SU-DHL-6 (cell line): Measurements from ENCODE around the gene LRIG1.

Experiments used
- H2AFZ ChIP-seq: fragments of 200-600 bp; sonication (generic); 2 replicates; pipeline ENCODE4 v1.6.1; 2014; ENCODE audit warnings: low read depth, mild to moderate bottlenecking, moderate library complexity, mixed read lengths, antibody characterized with exemption, low read length; ENCODE audit not compliant: severe bottlenecking
- H3F3A ChIP-seq: fragments of 200-600 bp; shearing (Covaris generic); 2 replicates; pipeline ENCODE4 v1.6.0; 2016; ENCODE audit warnings: antibody characterized with exemption, mild to moderate bottlenecking; ENCODE audit not compliant: insufficient read depth
- H3K27ac ChIP-seq: fragments of 200-600 bp; sonication (generic); 2 replicates; pipeline ENCODE4 v1.5.1; 2016; ENCODE audit warnings: low read depth, mild to moderate bottlenecking, low read length, moderate library complexity, mixed read lengths
- H3K27me3 ChIP-seq: fragments of 200-600 bp; sonication (generic), shearing (Covaris generic); 2 replicates; pipeline ENCODE4 v1.6.0; 2014; ENCODE audit warnings: mild to moderate bottlenecking, low read length
- H3K36me3 ChIP-seq: fragments of 200-600 bp; sonication (generic); 2 replicates; pipeline ENCODE4 v1.6.1; 2014; ENCODE audit warnings: mild to moderate bottlenecking, low read length, mixed read lengths
- H3K4me2 ChIP-seq: fragments of 300-600, 200-600 bp; shearing (Covaris generic), sonication (generic); 2 replicates; pipeline ENCODE4 v1.6.0; 2014; ENCODE audit warnings: low read length, low read depth, mild to moderate bottlenecking; ENCODE audit not compliant: poor library complexity, severe bottlenecking
- H3K4me3 ChIP-seq: fragments of 200-600 bp; sonication (generic); 2 replicates; pipeline ENCODE4 v1.5.1; 2014; ENCODE audit warnings: antibody characterized with exemption, low read length, mild to moderate bottlenecking, mixed read lengths; ENCODE audit not compliant: insufficient read depth, poor library complexity, severe bottlenecking
- H3K79me2 ChIP-seq: fragments of 200-600 bp; sonication (generic); 2 replicates; pipeline ENCODE4 v1.6.1; 2014; ENCODE audit warnings: mild to moderate bottlenecking, low read length, moderate library complexity; ENCODE audit not compliant: insufficient read depth
- H3K9ac ChIP-seq: fragments of 200-600 bp; sonication (generic); 2 replicates; pipeline ENCODE4 v1.7.0; 2014; ENCODE audit warnings: mild to moderate bottlenecking, low read length
- H3K9me2 ChIP-seq: fragments of 200-600 bp; sonication (generic); replicated peaks from 2 replicates; pipeline ENCODE4 v1.6.1; 2014; ENCODE audit warnings: low read length; ENCODE audit not compliant: insufficient read depth
- H3K9me3 ChIP-seq: fragments of 200-600 bp; sonication (generic); 2 replicates; pipeline ENCODE4 v1.6.1; 2014; ENCODE audit warnings: low read length, mixed read lengths; ENCODE audit not compliant: insufficient read depth
- H4K20me1 ChIP-seq: fragments of 200-600 bp; sonication (generic); 2 replicates; pipeline ENCODE4 v1.6.1; 2014; ENCODE audit warnings: low read depth, mild to moderate bottlenecking, antibody characterized with exemption, low read length, moderate library complexity, mixed read lengths
- CTCF ChIP-seq: fragments of 200-600 bp; sonication (generic); IDR thresholded peaks from one replicate; pipeline ENCODE4 v1.5.1; 2017; ENCODE audit warnings: antibody characterized with exemption, mild to moderate bottlenecking, low read length, moderate library complexity; ENCODE audit not compliant: insufficient read depth, poor library complexity, severe bottlenecking
- EZH2phosphoT487 ChIP-seq: fragments of 200-600 bp; sonication (generic), shearing (Covaris generic); conservative IDR thresholded peaks from 2 replicates; pipeline ENCODE4 v1.6.1; 2018; ENCODE audit warnings: mild to moderate bottlenecking, antibody characterized with exemption, low read length, moderate library complexity, mixed read lengths

The LRIG1 gene

GRCh38 chr3:66482018-66482404 is 18.8 kb downstream of the LRIG1 start:
- Histone ChIP-seq H3K9me2 (no peaks in the 10 kb centered on the region), H3K9ac (no peak overlapping the region), H3K79me2 (no peaks in the 10 kb centered on the region), H3F3A (no peaks in the 10 kb centered on the region), H4K20me1 (no peaks in the 10 kb centered on the region), H3K27ac (no peak overlapping the region), H3K36me3 (no peaks in the 10 kb centered on the region), H3K4me2 (no peak overlapping the region), H3K4me3 (no peak overlapping the region), H3K27me3 (no peaks in the 10 kb centered on the region), H2AFZ (no peak overlapping the region), H3K9me3 (no peaks in the 10 kb centered on the region)
- TF ChIP-seq CTCF = no peak
- no peak for TF ChIP-seq EZH2phosphoT487

- no peak overlapping the region for H3K9ac ChIP-seq
- H3K9me2 ChIP-seq = no peaks in the 10 kb centered on the region
- H3K4me3 ChIP-seq = no peak overlapping the region
- H3K36me3 ChIP-seq = no peaks in the 10 kb centered on the region
- H3K27me3 ChIP-seq = no peaks in the 10 kb centered on the region
- no peak overlapping the region for H2AFZ ChIP-seq
- no peaks in the 10 kb centered on the region for H3K9me3 ChIP-seq
- no peaks in the 10 kb centered on the region for H4K20me1 ChIP-seq
- no peak overlapping the region for H3K4me2 ChIP-seq
- H3F3A ChIP-seq = no peaks in the 10 kb centered on the region
- no peaks in the 10 kb centered on the region for H3K79me2 ChIP-seq
- TF ChIP-seq CTCF (no peak), EZH2phosphoT487 (no peak)
- no peak overlapping the region for H3K27ac ChIP-seq
Measured at GRCh38 chr3:66481071-66482017, 19.5 kb downstream of the LRIG1 start.

- no peaks in the 10 kb centered on the region for H4K20me1 ChIP-seq
Measured at GRCh38 chr3:66480666-66481065, 20.2 kb downstream of the LRIG1 start.

More at GRCh38 chr3:66480666-66481065, 20.2 kb downstream of the LRIG1 start:
- Histone ChIP-seq H3F3A (no peaks in the 10 kb centered on the region), H3K4me3 (no peak overlapping the region), H3K27ac (no peak overlapping the region), H3K27me3 (no peaks in the 10 kb centered on the region), H3K79me2 (no peaks in the 10 kb centered on the region), H3K36me3 (no peaks in the 10 kb centered on the region), H3K9ac (no peak overlapping the region), H3K9me2 (no peaks in the 10 kb centered on the region), H2AFZ (no peak overlapping the region), H3K4me2 (no peak overlapping the region), H3K9me3 (no peaks in the 10 kb centered on the region)
- TF ChIP-seq EZH2phosphoT487 = no peak
- TF ChIP-seq CTCF = no peak
